ENCODE measurements around the gene DHX15. TPM values are rescaled to one million over a fixed set of nuclear protein-coding genes. Genes with fewer than 3 reads are reported as not detected.

Gene DHX15
- total RNA-seq, 2 donors from 2014 or later: 135 to 149 TPM

DNA sequence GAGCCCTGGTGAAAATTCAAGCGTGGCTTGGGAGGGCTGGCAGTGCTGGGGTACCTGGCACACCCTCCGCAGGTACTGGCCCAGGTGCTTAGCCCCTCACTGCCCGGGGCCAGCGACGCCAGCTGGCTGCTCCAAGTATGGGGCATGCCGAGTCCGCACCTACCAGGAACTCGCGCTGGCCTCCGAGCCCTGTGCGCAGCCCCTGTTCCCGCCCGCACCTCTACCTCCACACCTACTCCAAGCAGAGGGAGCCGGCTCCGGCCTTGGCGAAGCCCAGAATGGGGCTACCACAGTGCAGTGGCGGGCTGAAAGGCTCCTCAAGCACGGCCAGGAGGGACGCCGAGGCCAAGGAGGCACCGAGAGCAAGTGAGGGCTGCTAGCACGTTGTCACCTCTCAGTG is 14.9 kb upstream of the DHX15 start:
- Histone ChIP-seq H3K36me3 (no peaks in the 10 kb centered on the region), H3K27me3 (no peaks in the 10 kb centered on the region), H3K27ac (no peak overlapping the region), H3K4me3 (no peak overlapping the region), H3K4me1 (peaks cover 13% of the 10 kb centered on the region), H3K9me3 (no peaks in the 10 kb centered on the region), H3K9ac (ENCODE audit: low read depth in 2 of 2, low read length in 2 of 2) (no peak overlapping the region)
- TF ChIP-seq, protein P1, sequence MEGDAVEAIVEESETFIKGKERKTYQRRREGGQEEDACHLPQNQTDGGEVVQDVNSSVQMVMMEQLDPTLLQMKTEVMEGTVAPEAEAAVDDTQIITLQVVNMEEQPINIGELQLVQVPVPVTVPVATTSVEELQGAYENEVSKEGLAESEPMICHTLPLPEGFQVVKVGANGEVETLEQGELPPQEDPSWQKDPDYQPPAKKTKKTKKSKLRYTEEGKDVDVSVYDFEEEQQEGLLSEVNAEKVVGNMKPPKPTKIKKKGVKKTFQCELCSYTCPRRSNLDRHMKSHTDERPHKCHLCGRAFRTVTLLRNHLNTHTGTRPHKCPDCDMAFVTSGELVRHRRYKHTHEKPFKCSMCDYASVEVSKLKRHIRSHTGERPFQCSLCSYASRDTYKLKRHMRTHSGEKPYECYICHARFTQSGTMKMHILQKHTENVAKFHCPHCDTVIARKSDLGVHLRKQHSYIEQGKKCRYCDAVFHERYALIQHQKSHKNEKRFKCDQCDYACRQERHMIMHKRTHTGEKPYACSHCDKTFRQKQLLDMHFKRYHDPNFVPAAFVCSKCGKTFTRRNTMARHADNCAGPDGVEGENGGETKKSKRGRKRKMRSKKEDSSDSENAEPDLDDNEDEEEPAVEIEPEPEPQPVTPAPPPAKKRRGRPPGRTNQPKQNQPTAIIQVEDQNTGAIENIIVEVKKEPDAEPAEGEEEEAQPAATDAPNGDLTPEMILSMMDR (IDR thresholded peaks at IDR 0.05): no peak
- DNase-seq: no peak
- intact Hi-C loops (cut with DNase I): no loop called here

DNA sequence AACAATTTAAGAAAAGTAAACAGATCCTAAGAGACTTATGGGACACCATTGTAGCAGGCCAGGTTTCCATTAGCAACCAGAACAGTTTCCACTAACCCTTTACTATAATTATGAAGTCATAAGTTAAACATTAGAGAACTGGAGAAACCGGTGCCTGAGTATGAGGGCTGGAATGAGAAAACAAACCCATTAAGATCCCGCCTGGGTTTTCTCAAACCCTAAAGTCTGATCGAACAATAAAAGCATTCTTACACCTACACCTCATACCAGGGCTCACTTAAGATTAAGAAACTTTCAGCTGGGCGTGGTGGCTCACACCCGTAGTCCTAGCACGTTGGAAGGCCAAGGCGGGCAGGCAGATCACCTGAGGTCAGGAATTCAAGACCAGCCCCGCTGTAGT is 13.7 kb upstream of the DHX15 start:
- H3K27ac ChIP-seq: peak overlapping the region; percentile 83
- intact Hi-C loops (cut with DNase I): no loop called here
- H3K36me3 ChIP-seq: no peaks in the 10 kb centered on the region
- TF ChIP-seq, protein P1 (IDR thresholded peaks at IDR 0.05): no peak
- no peaks in the 10 kb centered on the region for H3K9me3 ChIP-seq
- no peak overlapping the region for H3K4me3 ChIP-seq
- H3K4me1 ChIP-seq: peaks cover 13% of the 10 kb centered on the region
- DNase-seq: peak; percentile 85
- no peaks in the 10 kb centered on the region for H3K27me3 ChIP-seq
- H3K9ac ChIP-seq (ENCODE audit: low read depth in 2 of 2, low read length in 2 of 2): peak overlapping the region in 1 of 2 donors; percentile 56

DNA sequence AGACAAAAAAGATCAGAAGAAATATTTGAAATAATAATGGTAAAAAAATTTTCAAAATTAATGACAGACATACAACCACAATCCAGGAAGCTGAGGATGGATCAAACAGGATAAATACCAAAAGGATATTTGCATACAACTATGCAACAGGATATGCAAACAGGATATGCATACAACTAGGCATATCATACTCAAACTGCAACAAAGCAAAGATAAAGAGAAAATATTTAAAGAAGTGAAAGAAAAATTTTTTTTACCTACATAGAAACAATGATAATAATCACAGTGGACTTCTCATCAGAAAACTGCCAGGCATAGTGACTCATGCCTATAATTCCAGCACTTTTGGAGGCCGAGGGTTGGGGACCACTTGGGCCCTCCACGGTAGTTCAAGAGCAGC is 11.3 kb upstream of the DHX15 start:
- H3K27me3 ChIP-seq: no peaks in the 10 kb centered on the region
- H3K4me3 ChIP-seq: no peak overlapping the region
- no peak for DNase-seq
- H3K27ac ChIP-seq: no peak overlapping the region
- no peak overlapping the region for H3K9ac ChIP-seq (ENCODE audit: low read depth in 2 of 2, low read length in 2 of 2)
- intact Hi-C loops (cut with DNase I): no loop called here
- TF ChIP-seq, protein P1 (IDR thresholded peaks at IDR 0.05): no peak
- peaks cover 13% of the 10 kb centered on the region for H3K4me1 ChIP-seq
- H3K36me3 ChIP-seq: no peaks in the 10 kb centered on the region
- no peaks in the 10 kb centered on the region for H3K9me3 ChIP-seq

DNA sequence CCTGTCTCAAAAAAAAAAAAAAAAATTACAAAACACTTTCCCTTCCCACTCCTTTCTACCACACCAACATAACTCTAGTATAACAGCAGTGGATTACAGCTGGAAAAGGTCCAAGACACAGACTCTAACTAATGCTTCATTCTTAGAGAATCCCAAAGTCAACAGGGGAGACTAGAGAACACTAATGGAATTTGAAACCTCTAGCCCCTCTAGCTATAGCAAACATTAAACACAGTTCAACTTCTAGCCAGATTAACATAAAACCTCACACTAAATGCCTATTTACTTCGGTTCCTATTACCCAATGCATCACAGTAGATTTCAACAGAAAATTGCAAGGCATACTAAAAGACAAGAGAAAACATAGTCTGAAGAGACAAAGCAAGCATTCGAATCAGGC is 10.5 kb upstream of the DHX15 start:
- H3K9ac ChIP-seq (ENCODE audit: low read depth in 2 of 2, low read length in 2 of 2): no peak overlapping the region
- no peaks in the 10 kb centered on the region for H3K9me3 ChIP-seq
- no peak overlapping the region for H3K27ac ChIP-seq
- no peaks in the 10 kb centered on the region for H3K36me3 ChIP-seq
- TF ChIP-seq, protein P1 (IDR thresholded peaks at IDR 0.05): no peak
- peaks cover 13% of the 10 kb centered on the region for H3K4me1 ChIP-seq
- intact Hi-C loops (cut with DNase I): no loop called here
- H3K4me3 ChIP-seq: no peak overlapping the region
- no peaks in the 10 kb centered on the region for H3K27me3 ChIP-seq
- DNase-seq: no peak

DNA sequence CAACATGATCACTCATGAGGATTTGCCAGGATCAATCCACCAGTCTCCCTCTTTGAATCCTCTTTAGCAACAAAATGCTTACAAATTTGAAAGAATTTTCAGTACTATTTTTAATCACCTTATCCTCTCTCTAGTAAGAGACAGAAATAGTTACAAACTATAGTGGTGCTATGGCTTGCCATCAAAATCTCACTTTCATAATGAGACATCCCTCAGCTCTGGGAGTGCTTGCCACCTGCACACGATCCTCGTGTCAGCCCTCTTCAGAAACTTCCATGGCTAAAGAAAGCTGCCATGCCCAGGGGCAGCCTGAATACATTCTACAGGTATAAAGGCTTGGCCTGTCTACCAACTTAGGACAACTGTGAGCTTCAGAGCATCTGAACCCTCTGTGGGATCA is 5.1 kb upstream of the DHX15 start:
- H3K27ac ChIP-seq: no peak overlapping the region
- H3K9me3 ChIP-seq: no peaks in the 10 kb centered on the region
- DNase-seq: no peak
- TF ChIP-seq, protein P1 (IDR thresholded peaks at IDR 0.05): no peak
- no peaks in the 10 kb centered on the region for H3K27me3 ChIP-seq
- H3K9ac ChIP-seq (ENCODE audit: low read depth in 2 of 2, low read length in 2 of 2): no peak overlapping the region
- no peak overlapping the region for H3K4me3 ChIP-seq
- H3K4me1 ChIP-seq: no peaks in the 10 kb centered on the region
- no peaks in the 10 kb centered on the region for H3K36me3 ChIP-seq
- intact Hi-C loops (cut with DNase I): no loop called here

Data from colonic mucosa (tissue), 4 donors.